ENCODE data around the gene TROAP. TPM values are rescaled to one million over a fixed set of nuclear protein-coding genes. Genes with fewer than 3 reads are reported as not detected.

TROAP gene
- total and polyA plus RNA-seq, 9 of the 15 experiments (the other 6 are each of a cell fraction or from before 2014, with no cell fraction given) = 46.4 to 171 (median 59.8) TPM

- no peak for TF ChIP-seq USF1 (CRISPR knock-in tag; IDR thresholded peaks at IDR 0.05)
- TF ChIP-seq ZNF253 (CRISPR knock-in tag; conservative IDR thresholded peaks at IDR 0.05) = no peak
- no peak for TF ChIP-seq TAF9B (IDR thresholded peaks at IDR 0.05; ENCODE audit: partially characterized antibody)
- peak; percentile 21; the same call in 1 of the 2 replicates for TF ChIP-seq EP300 (IDR thresholded peaks at IDR 0.05; ENCODE audit: low read length)
- no peak for TF ChIP-seq SMAD1 (IDR thresholded peaks at IDR 0.05; ENCODE audit: low read depth, low read length, partially characterized antibody)
- peak; percentile 79 for TF ChIP-seq KLF16 (IDR thresholded peaks at IDR 0.05)
- TF ChIP-seq ZNF277 (CRISPR knock-in tag; IDR thresholded peaks at IDR 0.05; ENCODE audit: borderline replicate concordance) = no peak
- no peak for TF ChIP-seq ZNF436 (CRISPR knock-in tag; IDR thresholded peaks at IDR 0.05)
- peak; percentile 78 for TF ChIP-seq RB1 (IDR thresholded peaks at IDR 0.05; ENCODE audit: low read depth)
- TF ChIP-seq RBFOX2 (IDR thresholded peaks at IDR 0.05; ENCODE audit: low read depth, low read length) = peak; percentile 59
- no peak for TF ChIP-seq ZNF766 (CRISPR knock-in tag; conservative IDR thresholded peaks at IDR 0.05)
- TF ChIP-seq, protein P1, sequence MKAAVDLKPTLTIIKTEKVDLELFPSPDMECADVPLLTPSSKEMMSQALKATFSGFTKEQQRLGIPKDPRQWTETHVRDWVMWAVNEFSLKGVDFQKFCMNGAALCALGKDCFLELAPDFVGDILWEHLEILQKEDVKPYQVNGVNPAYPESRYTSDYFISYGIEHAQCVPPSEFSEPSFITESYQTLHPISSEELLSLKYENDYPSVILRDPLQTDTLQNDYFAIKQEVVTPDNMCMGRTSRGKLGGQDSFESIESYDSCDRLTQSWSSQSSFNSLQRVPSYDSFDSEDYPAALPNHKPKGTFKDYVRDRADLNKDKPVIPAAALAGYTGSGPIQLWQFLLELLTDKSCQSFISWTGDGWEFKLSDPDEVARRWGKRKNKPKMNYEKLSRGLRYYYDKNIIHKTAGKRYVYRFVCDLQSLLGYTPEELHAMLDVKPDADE (conservative IDR thresholded peaks at IDR 0.05; ENCODE audit: control insufficient read depth, low read depth, low read length) = 0 out of 2 replicates have a peak, but pooled peaks have one; percentile 22
- no peak for TF ChIP-seq ZNF655 (CRISPR knock-in tag; IDR thresholded peaks at IDR 0.05)
- TF ChIP-seq, protein P2, sequence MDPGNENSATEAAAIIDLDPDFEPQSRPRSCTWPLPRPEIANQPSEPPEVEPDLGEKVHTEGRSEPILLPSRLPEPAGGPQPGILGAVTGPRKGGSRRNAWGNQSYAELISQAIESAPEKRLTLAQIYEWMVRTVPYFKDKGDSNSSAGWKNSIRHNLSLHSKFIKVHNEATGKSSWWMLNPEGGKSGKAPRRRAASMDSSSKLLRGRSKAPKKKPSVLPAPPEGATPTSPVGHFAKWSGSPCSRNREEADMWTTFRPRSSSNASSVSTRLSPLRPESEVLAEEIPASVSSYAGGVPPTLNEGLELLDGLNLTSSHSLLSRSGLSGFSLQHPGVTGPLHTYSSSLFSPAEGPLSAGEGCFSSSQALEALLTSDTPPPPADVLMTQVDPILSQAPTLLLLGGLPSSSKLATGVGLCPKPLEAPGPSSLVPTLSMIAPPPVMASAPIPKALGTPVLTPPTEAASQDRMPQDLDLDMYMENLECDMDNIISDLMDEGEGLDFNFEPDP (CRISPR knock-in tag; IDR thresholded peaks at IDR 0.05) = no peak
- TF ChIP-seq ARHGAP35 (IDR thresholded peaks at IDR 0.05; ENCODE audit: partially characterized antibody) = no peak
- TF ChIP-seq PHF20 (IDR thresholded peaks at IDR 0.05; ENCODE audit: partially characterized antibody) = peak; percentile 35
- TF ChIP-seq, protein P3, sequence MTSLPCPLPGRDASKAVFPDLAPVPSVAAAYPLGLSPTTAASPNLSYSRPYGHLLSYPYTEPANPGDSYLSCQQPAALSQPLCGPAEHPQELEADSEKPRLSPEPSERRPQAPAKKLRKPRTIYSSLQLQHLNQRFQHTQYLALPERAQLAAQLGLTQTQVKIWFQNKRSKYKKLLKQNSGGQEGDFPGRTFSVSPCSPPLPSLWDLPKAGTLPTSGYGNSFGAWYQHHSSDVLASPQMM (CRISPR knock-in tag; IDR thresholded peaks at IDR 0.05) = no peak
- peak; percentile 91 for TF ChIP-seq NBN (IDR thresholded peaks at IDR 0.05; ENCODE audit: low read depth)
- TF ChIP-seq IRF2 (CRISPR knock-in tag; IDR thresholded peaks at IDR 0.05) = no peak
- TF ChIP-seq ILK (tag; IDR thresholded peaks at IDR 0.05; ENCODE audit: borderline replicate concordance, low read depth) = no peak
These were observed 19.2 kb downstream of the TROAP start (continued) for GRCh38 chr12:49342066-49342913.

Data from K562 (cell line).